Measurements from ENCODE around the gene SYTL2.

DNA sequence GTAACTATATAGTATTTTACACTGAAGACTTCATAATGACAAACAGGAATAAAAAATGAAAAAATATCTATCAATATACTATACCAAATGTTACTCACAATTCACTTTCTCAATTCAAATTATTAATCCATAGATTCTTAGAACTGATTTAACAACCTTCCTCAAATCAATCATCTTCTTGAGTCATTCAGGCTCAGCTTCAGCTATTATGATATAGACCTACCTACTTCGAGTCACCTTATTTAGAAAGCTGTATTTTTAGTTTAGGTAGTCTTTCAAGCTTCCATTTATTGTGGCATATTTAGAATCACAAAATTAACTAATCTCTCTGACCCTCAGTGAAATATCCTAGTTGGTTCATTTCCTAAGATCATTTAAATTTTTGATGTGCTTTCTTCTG, 154.2 kb downstream of the SYTL2 start:
- TF ChIP-seq EZH2 (IDR thresholded peaks at IDR 0.05) (no peak), POLR2AphosphoS5 (IDR thresholded peaks at IDR 0.05; ENCODE audit: borderline replicate concordance, low read depth, low read length) (no peak), FOXP2 (optimal IDR thresholded peaks at IDR 0.05; ENCODE audit: control extremely low read depth, extremely low read length, insufficient read depth) (no peak)
